Measurements from ENCODE around the gene PLCL2. TPM values are rescaled to one million over a fixed set of nuclear protein-coding genes. Genes with fewer than 3 reads are reported as not detected.
A peak's percentile ranks its signal among the peaks of the same experiment; 100 is the strongest.

The PLCL2 gene
- polyA plus RNA-seq, 6 donors from 2014 or later: 65.7 to 92.7 (median 69.1) TPM

GRCh38 chr3:16917256-16917935, 32.6 kb downstream of the PLCL2 start:
- no peaks in the 10 kb centered on the region for H3K9me3 Mint-ChIP-seq
- H3K36me3 Mint-ChIP-seq: no peaks in the 10 kb centered on the region
- DNase-seq (no peak), ATAC-seq (ENCODE audit: low read depth in 2 of 2) (no peak)
- H3K27me3 Mint-ChIP-seq: no peaks in the 10 kb centered on the region
- H3K27ac Mint-ChIP-seq: peak overlapping the region in 5 of 6 donors; percentile 28 to 88 (median 52)
- H3K4me1 Mint-ChIP-seq: peaks cover 47 to 56% (median 56%) of the 10 kb centered on the region in 3 donors
- H3K4me3 Mint-ChIP-seq: peak overlapping the region in 5 of 8 donors; percentile 27 to 51 (median 44)

GRCh38 chr3:16917980-16918682, 33.4 kb downstream of the PLCL2 start:
- Mint-ChIP-seq H3K4me3 (no peak overlapping the region), H3K27ac (peak overlapping the region in 2 of 6 donors; percentile 27 to 51)
- ATAC-seq (ENCODE audit: low read depth in 2 of 2): no peak

GRCh38 chr3:16918683-16919025, 33.9 kb downstream of the PLCL2 start:
- ATAC-seq (ENCODE audit: low read depth in 2 of 2): no peak
- H3K4me1 Mint-ChIP-seq: peaks cover 46 to 57% (median 56%) of the 10 kb centered on the region in 3 donors
- H3K36me3 Mint-ChIP-seq: peaks cover 0 to 4% of the 10 kb centered on the region in 2 donors

More at GRCh38 chr3:16917980-16918682, 33.4 kb downstream of the PLCL2 start:
- H3K27me3 Mint-ChIP-seq: no peaks in the 10 kb centered on the region
- H3K36me3 Mint-ChIP-seq: no peaks in the 10 kb centered on the region
- no peak for DNase-seq
- H3K4me1 Mint-ChIP-seq: peaks cover 43 to 53% (median 52%) of the 10 kb centered on the region in 3 donors
- H3K9me3 Mint-ChIP-seq: no peaks in the 10 kb centered on the region

GRCh38 chr3:16923112-16923511, 38.4 kb downstream of the PLCL2 start:
- peaks cover 0 to 6% (median 3%) of the 10 kb centered on the region in 7 donors for H3K9me3 Mint-ChIP-seq
- peaks cover 35 to 60% (median 45%) of the 10 kb centered on the region in 3 donors for H3K4me1 Mint-ChIP-seq

More at GRCh38 chr3:16918683-16919025, 33.9 kb downstream of the PLCL2 start:
- H3K27ac Mint-ChIP-seq: peak overlapping the region in 1 of 6 donors; percentile 51
- no peak overlapping the region for H3K4me3 Mint-ChIP-seq
- no peaks in the 10 kb centered on the region for H3K27me3 Mint-ChIP-seq
- no peak for DNase-seq
- peaks cover 0 to 2% (median 0%) of the 10 kb centered on the region in 7 donors for H3K9me3 Mint-ChIP-seq

GRCh38 chr3:16927485-16927884, 42.7 kb downstream of the PLCL2 start:
- peaks cover 41 to 77% (median 69%) of the 10 kb centered on the region in 3 donors for H3K4me1 Mint-ChIP-seq
- ATAC-seq (ENCODE audit: low read depth in 2 of 2): peak; percentile 76 to 78
- no peak for DNase-seq
- H3K27me3 Mint-ChIP-seq: no peaks in the 10 kb centered on the region
- H3K9me3 Mint-ChIP-seq: peaks cover 0 to 6% (median 3%) of the 10 kb centered on the region in 7 donors
- peaks cover 0 to 10% of the 10 kb centered on the region in 2 donors for H3K36me3 Mint-ChIP-seq
- no peak overlapping the region for H3K27ac Mint-ChIP-seq
- H3K4me3 Mint-ChIP-seq: peak overlapping the region in 1 of 8 donors; percentile 79

More at GRCh38 chr3:16923112-16923511, 38.4 kb downstream of the PLCL2 start:
- Mint-ChIP-seq H3K36me3 (peaks cover 0 to 10% of the 10 kb centered on the region in 2 donors), H3K27ac (peak overlapping the region in 1 of 6 donors; percentile 69), H3K4me3 (peak overlapping the region in 1 of 8 donors; percentile 40), H3K27me3 (no peaks in the 10 kb centered on the region)
- ATAC-seq (ENCODE audit: low read depth in 2 of 2): no peak
- DNase-seq: no peak

- DNase-seq: no peak
- Mint-ChIP-seq H3K4me1 (peaks cover 44 to 80% (median 72%) of the 10 kb centered on the region in 3 donors), H3K9me3 (peaks cover 0 to 4% (median 3%) of the 10 kb centered on the region in 7 donors), H3K36me3 (peaks cover 0 to 7% of the 10 kb centered on the region in 2 donors), H3K4me3 (peak overlapping the region in 6 of 8 donors; percentile 26 to 79 (median 37)), H3K27me3 (no peaks in the 10 kb centered on the region), H3K27ac (peak overlapping the region in 5 of 6 donors; percentile 3 to 50 (median 43))
- peak; percentile 40 to 47 for ATAC-seq (ENCODE audit: low read depth in 2 of 2)
Measured at GRCh38 chr3:16928386-16929132, 43.8 kb downstream of the PLCL2 start.

- H3K9me3 Mint-ChIP-seq: peaks cover 0 to 3% (median 2%) of the 10 kb centered on the region in 7 donors
- peak overlapping the region in 2 of 8 donors; percentile 54 to 61 for H3K4me3 Mint-ChIP-seq
- H3K4me1 Mint-ChIP-seq: peaks cover 44 to 83% (median 74%) of the 10 kb centered on the region in 3 donors
- peaks cover 0 to 3% of the 10 kb centered on the region in 2 donors for H3K36me3 Mint-ChIP-seq
- no peaks in the 10 kb centered on the region for H3K27me3 Mint-ChIP-seq
- no peak for ATAC-seq (ENCODE audit: low read depth in 2 of 2)
- H3K27ac Mint-ChIP-seq: peak overlapping the region in 4 of 6 donors; percentile 3 to 61 (median 50)
- DNase-seq: no peak
Measured at GRCh38 chr3:16929311-16929710, 44.6 kb downstream of the PLCL2 start.

- Mint-ChIP-seq H3K36me3 (peaks cover 0 to 8% of the 10 kb centered on the region in 2 donors), H3K4me3 (peak overlapping the region in 4 of 8 donors; percentile 6 to 58 (median 46)), H3K9me3 (no peaks in the 10 kb centered on the region), H3K27me3 (no peaks in the 10 kb centered on the region), H3K4me1 (peaks cover 56 to 94% (median 90%) of the 10 kb centered on the region in 3 donors), H3K27ac (peak overlapping the region in 4 of 6 donors; percentile 21 to 88 (median 37))
- DNase-seq: no peak
- no peak for ATAC-seq (ENCODE audit: low read depth in 2 of 2)
Measured at GRCh38 chr3:16932877-16933276, 48.1 kb downstream of the PLCL2 start.

- Mint-ChIP-seq H3K4me1 (peaks cover 49 to 86% (median 78%) of the 10 kb centered on the region in 3 donors), H3K27me3 (no peaks in the 10 kb centered on the region), H3K27ac (peak overlapping the region in 1 of 6 donors; percentile 29), H3K36me3 (peaks cover 0 to 8% of the 10 kb centered on the region in 2 donors), H3K4me3 (peak overlapping the region in 2 of 8 donors; percentile 45 to 69), H3K9me3 (no peaks in the 10 kb centered on the region)
- ATAC-seq (ENCODE audit: low read depth in 2 of 2) (no peak), DNase-seq (no peak)
Measured at GRCh38 chr3:16935781-16936180, 51.0 kb downstream of the PLCL2 start.

- Mint-ChIP-seq H3K27ac (peak overlapping the region in 3 of 6 donors; percentile 29 to 78 (median 57)), H3K27me3 (no peaks in the 10 kb centered on the region), H3K9me3 (no peaks in the 10 kb centered on the region), H3K4me3 (peak overlapping the region in 4 of 8 donors; percentile 43 to 69 (median 45)), H3K4me1 (peaks cover 49 to 86% (median 80%) of the 10 kb centered on the region in 3 donors), H3K36me3 (peaks cover 0 to 8% of the 10 kb centered on the region in 2 donors)
- no peak for DNase-seq
- ATAC-seq (ENCODE audit: low read depth in 2 of 2): no peak
Measured at GRCh38 chr3:16936233-16936632, 51.5 kb downstream of the PLCL2 start.

GRCh38 chr3:16936676-16937230, 52.0 kb downstream of the PLCL2 start:
- Mint-ChIP-seq H3K4me1 (peaks cover 54 to 90% (median 83%) of the 10 kb centered on the region in 3 donors), H3K27ac (peak overlapping the region in 4 of 6 donors; percentile 3 to 74 (median 43)), H3K9me3 (no peaks in the 10 kb centered on the region), H3K4me3 (peak overlapping the region in 7 of 8 donors; percentile 33 to 70 (median 48)), H3K27me3 (no peaks in the 10 kb centered on the region), H3K36me3 (peaks cover 0 to 8% of the 10 kb centered on the region in 2 donors)
- DNase-seq (no peak), ATAC-seq (ENCODE audit: low read depth in 2 of 2) (no peak)

- Mint-ChIP-seq H3K36me3 (peaks cover 0 to 8% of the 10 kb centered on the region in 2 donors), H3K4me3 (peak overlapping the region in 7 of 8 donors; percentile 4 to 68 (median 48)), H3K9me3 (no peaks in the 10 kb centered on the region), H3K4me1 (peaks cover 56 to 91% (median 83%) of the 10 kb centered on the region in 3 donors), H3K27me3 (no peaks in the 10 kb centered on the region), H3K27ac (peak overlapping the region in 5 of 6 donors; percentile 9 to 89 (median 71))
- peak in 1 of 2 donors; percentile 14 for ATAC-seq (ENCODE audit: low read depth in 2 of 2)
- DNase-seq: no peak
Measured at GRCh38 chr3:16937326-16937845, 52.6 kb downstream of the PLCL2 start.

Measured in naive B cell (primary cell).